Neutrophil (primary cell): Measurements from ENCODE around the gene SEC24C.
A peak's percentile ranks its signal among the peaks of the same experiment; 100 is the strongest.
"Not testable (repeated sequence)": the region's sequence is repeated elsewhere in the genome, so short reads cannot be mapped to it uniquely, and the experiment has no call there.

Source experiments
- H3K27ac ChIP-seq: fragments of 200-600 bp; sonication (generic); 2 replicates; pipeline ENCODE4 v1.5.1; 2016; ENCODE audit warnings: mild to moderate bottlenecking, moderate library complexity
- H3K27me3 ChIP-seq: fragments of 200-600 bp; sonication (generic); 2 replicates; pipeline ENCODE4 v1.6.0; 2016; ENCODE audit warnings: mild to moderate bottlenecking
- H3K36me3 ChIP-seq: fragments of 200-600 bp; sonication (generic); 2 replicates; pipeline ENCODE4 v1.5.1; 2017
- H3K4me1 ChIP-seq, 2 experiments: fragments of 200-600 bp in 1 of 2; sonication (generic) in 1 of 2; 1 replicate in 1 of 2; 2 replicates in 1 of 2; pipeline versions ENCODE4 v1.5.1 to v1.6.1; 2013 to 2016; ENCODE audit warnings: low read depth in 1 of 2, low read length in 1 of 2, mild to moderate bottlenecking in 1 of 2, moderate library complexity in 1 of 2; ENCODE audit not compliant: control insufficient read depth in 1 of 2, insufficient read depth in 1 of 2
- H3K4me3 ChIP-seq, 2 experiments: fragments of 200-600 bp in 1 of 2; sonication (generic) in 1 of 2; 1 replicate in 1 of 2; 2 replicates in 1 of 2; pipeline ENCODE4 v1.5.1; 2013 to 2016; ENCODE audit warnings: low read depth in 1 of 2, low read length in 1 of 2, mild to moderate bottlenecking in 1 of 2, moderate library complexity in 1 of 2
- H3K9me3 ChIP-seq: fragments of 200-600 bp; sonication (generic); 2 replicates; pipeline ENCODE4 v1.5.1; 2016
- TF ChIP-seq, protein P1 (sequence below): fragments of 200-600 bp; sonication (generic); IDR thresholded peaks from 2 replicates; pipeline ENCODE4 v1.5.1; 2016; ENCODE audit warnings: antibody characterized with exemption

Gene SEC24C

DNA sequence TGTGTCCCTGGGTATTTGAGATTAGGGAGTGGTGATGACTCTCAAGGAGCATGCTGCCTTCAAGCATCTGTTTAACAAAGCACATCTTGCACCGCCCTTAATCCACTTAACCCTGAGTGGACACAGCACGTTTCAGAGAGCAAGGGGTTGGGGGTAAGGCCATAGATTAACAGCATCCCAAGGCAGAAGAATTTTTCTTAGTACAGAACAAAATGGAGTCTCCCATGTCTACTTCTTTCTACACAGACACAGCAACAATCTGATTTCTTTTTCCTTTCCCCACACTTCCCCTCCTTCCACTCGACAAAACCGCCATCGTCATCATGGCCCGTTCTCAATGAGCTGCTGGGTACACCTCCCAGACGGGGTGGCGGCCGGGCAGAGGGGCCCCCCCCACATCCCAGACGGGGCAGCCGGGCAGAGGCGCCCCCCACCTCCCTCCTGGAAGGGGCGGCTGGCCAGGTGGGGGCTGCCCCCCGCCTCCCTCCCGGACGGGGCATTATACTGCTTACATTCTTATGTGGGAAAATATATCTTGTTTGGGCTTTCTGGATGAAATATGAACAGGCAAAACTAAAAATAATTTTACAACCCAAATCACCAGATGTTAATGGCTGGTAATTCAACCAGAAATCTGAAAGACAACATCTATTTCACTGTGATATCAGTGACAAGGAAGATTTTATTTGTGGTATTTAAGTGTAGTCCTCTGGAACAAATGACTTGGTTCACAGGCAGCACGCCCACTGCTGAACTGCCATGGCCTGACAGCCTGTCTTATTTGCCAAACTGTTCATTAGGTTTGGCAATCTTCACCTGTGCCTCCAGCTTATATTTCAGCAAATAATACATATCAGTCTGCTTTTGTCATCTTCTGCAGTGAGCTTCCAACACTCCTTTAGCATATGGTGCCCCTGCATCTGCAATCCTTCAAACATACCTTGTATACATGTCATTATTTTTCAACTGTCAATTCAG is 28.7 kb upstream of the SEC24C start:
- H3K27ac ChIP-seq = not testable (repeated sequence)
- H3K36me3 ChIP-seq = peaks cover 54% of the 10 kb centered on the region

DNA sequence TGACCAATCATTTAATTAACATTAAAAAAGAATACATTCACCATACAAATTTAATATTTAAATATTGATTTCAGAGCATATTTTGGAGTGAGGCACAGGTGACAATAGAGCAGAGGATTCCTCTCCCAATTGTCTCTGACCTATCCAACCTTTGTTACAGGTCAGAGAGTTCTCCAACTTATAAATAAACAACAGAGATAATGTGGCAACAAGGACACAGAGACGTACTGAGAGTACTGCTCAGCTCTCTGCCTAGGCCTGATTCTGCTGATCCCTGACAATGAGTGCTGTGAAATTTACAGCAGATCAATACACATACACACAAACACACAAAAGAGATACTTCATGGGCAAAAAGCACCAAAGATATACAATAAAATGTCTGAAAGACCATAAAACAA is 27.9 kb upstream of the SEC24C start:
- TF ChIP-seq, protein P1, sequence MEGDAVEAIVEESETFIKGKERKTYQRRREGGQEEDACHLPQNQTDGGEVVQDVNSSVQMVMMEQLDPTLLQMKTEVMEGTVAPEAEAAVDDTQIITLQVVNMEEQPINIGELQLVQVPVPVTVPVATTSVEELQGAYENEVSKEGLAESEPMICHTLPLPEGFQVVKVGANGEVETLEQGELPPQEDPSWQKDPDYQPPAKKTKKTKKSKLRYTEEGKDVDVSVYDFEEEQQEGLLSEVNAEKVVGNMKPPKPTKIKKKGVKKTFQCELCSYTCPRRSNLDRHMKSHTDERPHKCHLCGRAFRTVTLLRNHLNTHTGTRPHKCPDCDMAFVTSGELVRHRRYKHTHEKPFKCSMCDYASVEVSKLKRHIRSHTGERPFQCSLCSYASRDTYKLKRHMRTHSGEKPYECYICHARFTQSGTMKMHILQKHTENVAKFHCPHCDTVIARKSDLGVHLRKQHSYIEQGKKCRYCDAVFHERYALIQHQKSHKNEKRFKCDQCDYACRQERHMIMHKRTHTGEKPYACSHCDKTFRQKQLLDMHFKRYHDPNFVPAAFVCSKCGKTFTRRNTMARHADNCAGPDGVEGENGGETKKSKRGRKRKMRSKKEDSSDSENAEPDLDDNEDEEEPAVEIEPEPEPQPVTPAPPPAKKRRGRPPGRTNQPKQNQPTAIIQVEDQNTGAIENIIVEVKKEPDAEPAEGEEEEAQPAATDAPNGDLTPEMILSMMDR = no peak
- peaks cover 62% of the 10 kb centered on the region for H3K36me3 ChIP-seq

More for the DNA sequence above, 28.7 kb upstream of the SEC24C start:
- not testable (repeated sequence) for H3K4me1 ChIP-seq, H3K4me3 ChIP-seq, H3K9me3 ChIP-seq, H3K27me3 ChIP-seq

DNA sequence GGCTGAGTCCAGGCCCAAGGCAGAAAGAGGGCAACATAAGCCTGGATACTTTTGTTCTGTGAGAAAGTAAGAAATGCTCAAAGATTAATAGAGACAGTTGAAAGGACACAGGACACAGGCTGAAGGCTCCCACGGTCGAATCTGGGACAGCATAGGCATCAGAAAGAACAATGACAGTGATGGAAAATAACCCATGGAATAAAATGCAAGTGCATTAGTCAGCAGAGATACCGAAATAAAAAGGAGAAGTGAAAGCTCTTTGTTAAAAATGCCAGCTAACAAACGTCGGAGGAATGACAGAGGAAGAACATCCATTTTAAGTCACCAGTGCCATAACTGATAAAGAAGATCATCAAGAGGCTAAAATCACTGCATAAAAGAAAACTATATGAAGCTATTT is 26.6 kb upstream of the SEC24C start:
- H3K4me3 ChIP-seq = no peak overlapping the region
- no peak overlapping the region for H3K27ac ChIP-seq
- H3K27me3 ChIP-seq = no peaks in the 10 kb centered on the region
- no peaks in the 10 kb centered on the region for H3K9me3 ChIP-seq
- no peaks in the 10 kb centered on the region for H3K4me1 ChIP-seq
- peaks cover 71% of the 10 kb centered on the region for H3K36me3 ChIP-seq
- TF ChIP-seq, protein P1 = no peak

More for the DNA sequence above, 27.9 kb upstream of the SEC24C start:
- no peaks in the 10 kb centered on the region for H3K27me3 ChIP-seq
- no peaks in the 10 kb centered on the region for H3K4me1 ChIP-seq
- no peak overlapping the region for H3K4me3 ChIP-seq
- no peak overlapping the region for H3K27ac ChIP-seq
- no peaks in the 10 kb centered on the region for H3K9me3 ChIP-seq

DNA sequence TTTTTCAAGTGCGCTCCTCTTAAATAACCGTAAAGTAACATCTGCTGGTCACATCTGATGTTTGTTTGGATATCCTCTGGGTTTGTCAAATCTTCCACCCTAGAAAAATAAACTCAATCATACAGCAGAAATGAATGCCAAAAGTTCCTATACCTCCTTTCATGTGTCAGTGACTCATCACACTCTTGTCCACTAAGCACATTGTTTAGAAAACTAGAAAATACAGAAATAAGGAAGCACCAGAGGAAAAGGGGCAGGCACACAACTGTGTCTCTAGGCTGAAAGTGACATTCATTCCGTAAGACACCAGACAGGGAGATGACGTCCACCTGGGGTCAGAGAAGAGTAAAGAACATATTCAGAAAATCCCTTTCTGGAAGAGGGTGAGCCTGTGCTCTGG is 23.6 kb upstream of the SEC24C start:
- H3K36me3 ChIP-seq = peaks cover 74% of the 10 kb centered on the region
- not testable (repeated sequence) for H3K4me1 ChIP-seq, H3K27me3 ChIP-seq, H3K27ac ChIP-seq, H3K9me3 ChIP-seq, H3K4me3 ChIP-seq

DNA sequence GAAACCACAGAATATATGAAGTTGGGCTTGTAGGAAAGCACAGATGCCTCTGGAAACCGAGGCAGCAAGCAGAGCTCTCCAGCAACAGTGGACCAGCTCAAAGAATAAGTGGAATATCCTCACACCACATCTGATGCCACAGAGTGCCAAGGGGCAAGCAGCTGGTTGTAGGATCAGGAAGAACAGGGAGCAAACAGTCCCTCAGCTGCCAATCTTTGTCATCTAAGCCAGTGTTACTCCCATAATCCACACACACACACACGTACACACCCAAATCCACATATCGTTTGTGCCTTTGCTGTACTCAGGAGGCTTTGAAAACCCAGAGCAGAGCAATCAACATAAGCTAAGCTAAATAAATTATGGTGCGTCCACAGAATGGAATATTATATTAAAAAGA is 20.7 kb upstream of the SEC24C start:
- TF ChIP-seq, protein P1 = no peak
- Histone ChIP-seq H3K27me3 (no peaks in the 10 kb centered on the region), H3K27ac (no peak overlapping the region), H3K36me3 (peaks cover 60% of the 10 kb centered on the region), H3K4me1 (no peaks in the 10 kb centered on the region), H3K9me3 (no peaks in the 10 kb centered on the region), H3K4me3 (no peak overlapping the region)

DNA sequence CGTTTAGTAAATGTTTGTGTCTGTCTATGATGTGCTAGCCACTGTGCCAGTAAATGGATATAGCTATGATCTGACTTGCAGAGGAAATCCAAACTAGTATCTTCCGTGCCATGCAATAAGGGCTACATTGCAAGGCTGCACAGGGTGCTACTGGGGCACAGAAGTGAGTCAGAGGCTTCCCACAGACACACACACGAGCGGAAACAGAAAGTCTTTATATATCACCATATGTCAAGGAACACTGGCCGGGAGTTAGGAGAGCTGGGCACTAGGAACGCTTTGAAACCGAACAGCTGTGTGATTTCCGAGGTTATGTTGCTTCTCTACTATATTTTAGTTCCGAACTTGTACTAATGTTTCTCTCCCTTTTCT is 14.4 kb upstream of the SEC24C start:
- peak overlapping the region; percentile 65 to 92 for H3K4me3 ChIP-seq

DNA sequence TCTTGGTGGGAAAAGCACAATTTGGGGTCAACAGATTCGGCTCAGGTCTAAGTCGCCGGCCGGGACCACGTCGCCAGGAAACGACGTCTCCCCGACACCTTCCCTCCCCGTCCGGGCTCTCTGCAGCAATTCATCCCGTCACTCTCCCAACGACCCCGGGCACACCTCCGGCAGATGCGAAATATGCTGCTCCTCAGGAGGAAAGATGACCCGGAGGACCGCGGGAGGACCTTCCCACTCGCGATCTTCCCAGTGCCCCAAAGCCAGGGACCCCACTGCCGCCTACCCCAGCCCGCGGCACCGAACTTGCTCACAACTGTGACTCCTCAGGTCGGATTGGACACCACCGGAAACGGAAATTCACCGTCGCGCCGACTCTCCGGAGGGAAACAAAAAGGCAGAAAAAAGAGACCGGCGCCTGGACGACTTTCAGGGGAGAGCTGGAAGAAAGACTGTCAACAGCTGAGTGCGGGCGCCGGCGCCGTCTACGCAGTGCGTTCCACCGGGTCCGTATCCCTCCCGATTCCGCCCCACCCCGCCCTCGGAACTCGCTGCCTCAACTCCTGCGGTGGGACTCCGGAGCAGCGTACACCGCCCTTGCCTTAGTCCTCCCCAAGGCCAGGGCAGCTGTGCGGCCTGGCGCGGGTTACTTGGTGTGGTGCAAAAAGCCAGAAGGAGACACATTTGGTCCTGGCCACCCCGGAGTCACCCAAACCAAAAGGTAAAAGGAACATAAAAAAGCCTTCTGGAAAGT is 13.8 kb upstream of the SEC24C start:
- Histone ChIP-seq H3K27me3 (no peaks in the 10 kb centered on the region), H3K4me1 (peaks cover 13 to 16% of the 10 kb centered on the region in 2 experiments), H3K4me3 (peak overlapping the region; percentile 65 to 92), H3K9me3 (no peaks in the 10 kb centered on the region), H3K27ac (peak overlapping the region; percentile 83), H3K36me3 (peaks cover 32% of the 10 kb centered on the region)
- TF ChIP-seq, protein P1 = no peak

More for the DNA sequence above, 14.4 kb upstream of the SEC24C start:
- peaks cover 13 to 16% of the 10 kb centered on the region in 2 experiments for H3K4me1 ChIP-seq
- H3K27me3 ChIP-seq, H3K9me3 ChIP-seq: not testable (repeated sequence)
- peaks cover 34% of the 10 kb centered on the region for H3K36me3 ChIP-seq
- peak overlapping the region; percentile 83 for H3K27ac ChIP-seq
